Esophagus squamous epithelium (tissue), 4 donors: ENCODE measurements around the gene DMRTC2.

Experiments
- POLR2A ChIP-seq, 4 donors: fragments of 450-650 bp; IDR thresholded peaks; one replicate each; pipeline ENCODE4 v1.6.1; 2017; ENCODE audit warnings: antibody characterized with exemption in 4 of 4, mild to moderate bottlenecking in 4 of 4, moderate library complexity in 3 of 4
- TF ChIP-seq, protein P1 (sequence below), 6 experiments: fragments of 450-650 bp in 4 of 6; fragments of 200-600 bp in 2 of 6; sonication (generic) in 2 of 6; IDR thresholded peaks; one replicate each; pipeline ENCODE4 v1.5.1; 2016 to 2019; ENCODE audit warnings: antibody characterized with exemption in 6 of 6, mild to moderate bottlenecking in 4 of 6, moderate library complexity in 4 of 6

DNA sequence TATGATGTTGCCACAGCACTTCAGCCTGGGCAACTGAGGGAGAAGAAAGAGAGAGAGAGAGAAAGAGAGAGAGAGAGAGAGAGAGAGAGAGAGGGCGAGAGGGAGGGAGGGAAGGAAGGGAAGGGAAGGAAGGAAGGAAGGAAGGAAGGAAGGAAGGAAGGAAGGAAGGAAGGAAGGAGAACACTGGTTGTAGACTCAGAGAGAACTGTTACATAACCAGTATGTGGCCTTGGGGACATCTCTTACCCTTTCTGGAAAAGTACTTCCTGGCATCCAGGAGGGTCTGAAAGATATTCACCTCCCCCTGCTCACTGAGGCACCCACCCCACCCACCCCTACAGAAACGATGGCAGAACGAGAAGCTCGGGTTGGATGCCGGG is 35.5 kb downstream of the DMRTC2 start:
- TF ChIP-seq, protein P1, sequence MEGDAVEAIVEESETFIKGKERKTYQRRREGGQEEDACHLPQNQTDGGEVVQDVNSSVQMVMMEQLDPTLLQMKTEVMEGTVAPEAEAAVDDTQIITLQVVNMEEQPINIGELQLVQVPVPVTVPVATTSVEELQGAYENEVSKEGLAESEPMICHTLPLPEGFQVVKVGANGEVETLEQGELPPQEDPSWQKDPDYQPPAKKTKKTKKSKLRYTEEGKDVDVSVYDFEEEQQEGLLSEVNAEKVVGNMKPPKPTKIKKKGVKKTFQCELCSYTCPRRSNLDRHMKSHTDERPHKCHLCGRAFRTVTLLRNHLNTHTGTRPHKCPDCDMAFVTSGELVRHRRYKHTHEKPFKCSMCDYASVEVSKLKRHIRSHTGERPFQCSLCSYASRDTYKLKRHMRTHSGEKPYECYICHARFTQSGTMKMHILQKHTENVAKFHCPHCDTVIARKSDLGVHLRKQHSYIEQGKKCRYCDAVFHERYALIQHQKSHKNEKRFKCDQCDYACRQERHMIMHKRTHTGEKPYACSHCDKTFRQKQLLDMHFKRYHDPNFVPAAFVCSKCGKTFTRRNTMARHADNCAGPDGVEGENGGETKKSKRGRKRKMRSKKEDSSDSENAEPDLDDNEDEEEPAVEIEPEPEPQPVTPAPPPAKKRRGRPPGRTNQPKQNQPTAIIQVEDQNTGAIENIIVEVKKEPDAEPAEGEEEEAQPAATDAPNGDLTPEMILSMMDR (IDR thresholded peaks at IDR 0.05) = no peak
- no peak for TF ChIP-seq POLR2A (IDR thresholded peaks at IDR 0.05)
